NCI-H82 treated with DMSO at 0.1 percent for 48 hours (cell line): ENCODE data around the gene PHLPP2.
"Not testable (repeated sequence)": the region's sequence is repeated elsewhere in the genome, so short reads cannot be mapped to it uniquely, and the experiment has no call there.

Source experiments
- DNase-seq: peaks from one replicate; lab custom pipeline; 2025; ENCODE audit not compliant: unreplicated experiment; lab: John Stamatoyannopoulos, UW

Gene PHLPP2

GRCh38 chr16:71626858-71627213, 97.7 kb downstream of the PHLPP2 start:
- no peak for DNase-seq

GRCh38 chr16:71626018-71626857, 98.3 kb downstream of the PHLPP2 start, which contains the start of gene MARVELD3:
TSS of gene MARVELD3 (plus strand) at chr16:71626184. CDS start at chr16:71626230, 46 bp downstream.
- no peak for DNase-seq

- DNase-seq = no peak
Observed at GRCh38 chr16:71625113-71625850, 99.2 kb downstream of the PHLPP2 start.

- DNase-seq = no peak
Observed at GRCh38 chr16:71623597-71623996, 100.9 kb downstream of the PHLPP2 start.

GRCh38 chr16:71622088-71622487, 102.4 kb downstream of the PHLPP2 start:
- no peak for DNase-seq

GRCh38 chr16:71618429-71618828, 106.1 kb downstream of the PHLPP2 start:
- DNase-seq = no peak

- not testable (repeated sequence) for DNase-seq
Observed at GRCh38 chr16:71614956-71615355, 109.5 kb downstream of the PHLPP2 start.

- DNase-seq = peak; percentile 41
Observed at GRCh38 chr16:71610936-71611871, 113.3 kb downstream of the PHLPP2 start.

GRCh38 chr16:71610447-71610846, 114.1 kb downstream of the PHLPP2 start:
- DNase-seq = no peak

GRCh38 chr16:71609066-71609465, 115.4 kb downstream of the PHLPP2 start:
- DNase-seq = no peak

- no peak for DNase-seq
Observed at GRCh38 chr16:71600822-71601221, 123.7 kb downstream of the PHLPP2 start.

- not testable (repeated sequence) for DNase-seq
Observed at GRCh38 chr16:71598426-71598825, 126.1 kb downstream of the PHLPP2 start.

- not testable (repeated sequence) for DNase-seq
Observed at GRCh38 chr16:71595340-71595826, 129.1 kb downstream of the PHLPP2 start.
